ENCODE measurements around the gene SLC35F6.

GRCh38 chr2:26822877-26823276 is 58.8 kb downstream of the SLC35F6 start:
- TF ChIP-seq, protein P1, sequence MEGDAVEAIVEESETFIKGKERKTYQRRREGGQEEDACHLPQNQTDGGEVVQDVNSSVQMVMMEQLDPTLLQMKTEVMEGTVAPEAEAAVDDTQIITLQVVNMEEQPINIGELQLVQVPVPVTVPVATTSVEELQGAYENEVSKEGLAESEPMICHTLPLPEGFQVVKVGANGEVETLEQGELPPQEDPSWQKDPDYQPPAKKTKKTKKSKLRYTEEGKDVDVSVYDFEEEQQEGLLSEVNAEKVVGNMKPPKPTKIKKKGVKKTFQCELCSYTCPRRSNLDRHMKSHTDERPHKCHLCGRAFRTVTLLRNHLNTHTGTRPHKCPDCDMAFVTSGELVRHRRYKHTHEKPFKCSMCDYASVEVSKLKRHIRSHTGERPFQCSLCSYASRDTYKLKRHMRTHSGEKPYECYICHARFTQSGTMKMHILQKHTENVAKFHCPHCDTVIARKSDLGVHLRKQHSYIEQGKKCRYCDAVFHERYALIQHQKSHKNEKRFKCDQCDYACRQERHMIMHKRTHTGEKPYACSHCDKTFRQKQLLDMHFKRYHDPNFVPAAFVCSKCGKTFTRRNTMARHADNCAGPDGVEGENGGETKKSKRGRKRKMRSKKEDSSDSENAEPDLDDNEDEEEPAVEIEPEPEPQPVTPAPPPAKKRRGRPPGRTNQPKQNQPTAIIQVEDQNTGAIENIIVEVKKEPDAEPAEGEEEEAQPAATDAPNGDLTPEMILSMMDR (IDR thresholded peaks at IDR 0.05) = no peak
- no peak for TF ChIP-seq POLR2A (IDR thresholded peaks at IDR 0.05)
